AG10803 (cell line): Measurements from ENCODE around the gene BET1L.
"Not testable (repeated sequence)": the region's sequence is repeated elsewhere in the genome, so short reads cannot be mapped to it uniquely, and the experiment has no call there.

Source experiments
- DNase-seq: peaks from one replicate; pipeline ENCODE4 v3.0.0; 2010; ENCODE audit warnings: low read depth
- H3K4me3 ChIP-seq: 2 replicates; pipeline ENCODE4 v1.5.1; 2011; ENCODE audit warnings: mild to moderate bottlenecking, low read length, control low read depth
- CTCF ChIP-seq: conservative IDR thresholded peaks from 2 replicates; pipeline ENCODE4 v1.5.1; 2011; ENCODE audit warnings: mild to moderate bottlenecking, low read length, control low read depth, inconsistent platforms

BET1L gene

GRCh38 chr11:191490-192478 lies 15.4 kb downstream of the BET1L start:
- TF ChIP-seq CTCF = peak; percentile 31
- not testable (repeated sequence) for H3K4me3 ChIP-seq, DNase-seq

GRCh38 chr11:190546-190945 lies 16.7 kb downstream of the BET1L start:
- not testable (repeated sequence) for DNase-seq, H3K4me3 ChIP-seq

GRCh38 chr11:189843-190311 lies 17.3 kb downstream of the BET1L start:
- not testable (repeated sequence) for DNase-seq, H3K4me3 ChIP-seq

- H3K4me3 ChIP-seq, DNase-seq: not testable (repeated sequence)
Measured at GRCh38 chr11:189200-189783, 17.9 kb downstream of the BET1L start.

- 0 out of 2 replicates have a peak, but pooled peaks have one; percentile 13 for TF ChIP-seq CTCF
- not testable (repeated sequence) for DNase-seq, H3K4me3 ChIP-seq
Measured at GRCh38 chr11:180242-180641, 27.0 kb downstream of the BET1L start.
